ENCODE data around the gene FUT3. TPM values are rescaled to one million over a fixed set of nuclear protein-coding genes. Genes with fewer than 3 reads are reported as not detected.

FUT3 gene
- total RNA-seq, 1 donor from 2014 or later: 1.4 TPM

DNA sequence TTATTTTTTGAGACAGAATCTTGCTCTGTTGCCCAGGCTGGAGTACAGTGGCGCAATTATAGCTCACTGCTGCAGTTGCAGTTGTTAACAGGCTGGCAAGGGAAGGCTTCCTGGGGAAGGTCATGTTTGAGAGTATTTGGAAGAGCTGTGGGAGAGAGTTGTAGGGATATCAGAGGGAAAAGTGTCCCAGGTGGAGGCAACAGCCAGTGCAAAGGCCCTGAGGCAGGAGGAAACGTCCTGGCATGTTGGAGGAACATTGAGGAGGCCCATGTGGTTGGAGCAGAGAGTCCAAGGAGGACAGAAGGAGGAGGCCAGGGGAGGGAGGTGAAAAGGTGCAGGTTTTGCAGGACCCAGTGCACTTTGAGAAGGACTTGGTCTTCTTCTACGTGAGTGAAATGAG is 58.1 kb downstream of the FUT3 start:
- TF ChIP-seq, protein P1, sequence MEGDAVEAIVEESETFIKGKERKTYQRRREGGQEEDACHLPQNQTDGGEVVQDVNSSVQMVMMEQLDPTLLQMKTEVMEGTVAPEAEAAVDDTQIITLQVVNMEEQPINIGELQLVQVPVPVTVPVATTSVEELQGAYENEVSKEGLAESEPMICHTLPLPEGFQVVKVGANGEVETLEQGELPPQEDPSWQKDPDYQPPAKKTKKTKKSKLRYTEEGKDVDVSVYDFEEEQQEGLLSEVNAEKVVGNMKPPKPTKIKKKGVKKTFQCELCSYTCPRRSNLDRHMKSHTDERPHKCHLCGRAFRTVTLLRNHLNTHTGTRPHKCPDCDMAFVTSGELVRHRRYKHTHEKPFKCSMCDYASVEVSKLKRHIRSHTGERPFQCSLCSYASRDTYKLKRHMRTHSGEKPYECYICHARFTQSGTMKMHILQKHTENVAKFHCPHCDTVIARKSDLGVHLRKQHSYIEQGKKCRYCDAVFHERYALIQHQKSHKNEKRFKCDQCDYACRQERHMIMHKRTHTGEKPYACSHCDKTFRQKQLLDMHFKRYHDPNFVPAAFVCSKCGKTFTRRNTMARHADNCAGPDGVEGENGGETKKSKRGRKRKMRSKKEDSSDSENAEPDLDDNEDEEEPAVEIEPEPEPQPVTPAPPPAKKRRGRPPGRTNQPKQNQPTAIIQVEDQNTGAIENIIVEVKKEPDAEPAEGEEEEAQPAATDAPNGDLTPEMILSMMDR (IDR thresholded peaks at IDR 0.05; ENCODE audit: unreplicated experiment): no peak
- H3K9me3 Mint-ChIP-seq (ENCODE audit: unreplicated experiment): no peaks in the 10 kb centered on the region
- no peak overlapping the region for H3K4me3 Mint-ChIP-seq (ENCODE audit: unreplicated experiment)
- H3K27me3 Mint-ChIP-seq (ENCODE audit: unreplicated experiment): peaks cover 10% of the 10 kb centered on the region
- no peak for DNase-seq (ENCODE audit: low spot score)
- peaks cover 10% of the 10 kb centered on the region for H3K36me3 Mint-ChIP-seq (ENCODE audit: low read depth, unreplicated experiment)
- peaks cover 11% of the 10 kb centered on the region for H3K4me1 Mint-ChIP-seq (ENCODE audit: unreplicated experiment)
- no peak overlapping the region for H3K27ac Mint-ChIP-seq (ENCODE audit: unreplicated experiment)

Other genes with a start within 250 kb of the FUT3 start
- gene SAFB2, start 228.7 kb downstream of the FUT3 start, total RNA-seq (ENCODE audit: unreplicated experiment): 85.5 TPM
- 113 TPM for gene SAFB, start 228.4 kb downstream of the FUT3 start, total RNA-seq (ENCODE audit: unreplicated experiment)
- 23.6 TPM for gene MICOS13, start 170.9 kb downstream of the FUT3 start, total RNA-seq (ENCODE audit: unreplicated experiment)
- 11.8 TPM for gene HSD11B1L, start 170.4 kb downstream of the FUT3 start, total RNA-seq (ENCODE audit: unreplicated experiment)
- gene RPL36, start 161.2 kb downstream of the FUT3 start, total RNA-seq (ENCODE audit: unreplicated experiment): 910 TPM
- gene LONP1, start 131.3 kb downstream of the FUT3 start, total RNA-seq (ENCODE audit: unreplicated experiment): 64.4 TPM
- not detected for gene CATSPERD, start 130.8 kb downstream of the FUT3 start, total RNA-seq (ENCODE audit: unreplicated experiment)
- gene PRR22, start 66.7 kb downstream of the FUT3 start, total RNA-seq (ENCODE audit: unreplicated experiment): 2.2 TPM
- 16.2 TPM for gene DUS3L, start 60.3 kb downstream of the FUT3 start, total RNA-seq (ENCODE audit: unreplicated experiment)
- 0.56 TPM for gene NRTN, start 46.4 kb downstream of the FUT3 start, total RNA-seq (ENCODE audit: unreplicated experiment)
- gene FUT6, start 11.7 kb downstream of the FUT3 start, total RNA-seq (ENCODE audit: unreplicated experiment): 0.18 TPM
- gene FUT5, start 19.1 kb upstream of the FUT3 start, total RNA-seq (ENCODE audit: unreplicated experiment): not detected
- gene NDUFA11, start 52.3 kb upstream of the FUT3 start, total RNA-seq (ENCODE audit: unreplicated experiment): 211 TPM
- 8.9 TPM for gene VMAC, start 53.4 kb upstream of the FUT3 start, total RNA-seq (ENCODE audit: unreplicated experiment)
- 9.3 TPM for gene CAPS, start 62.8 kb upstream of the FUT3 start, total RNA-seq (ENCODE audit: unreplicated experiment)
- gene RANBP3, start 126.7 kb upstream of the FUT3 start, total RNA-seq (ENCODE audit: unreplicated experiment): 69.5 TPM

Data from endothelial cell (in vitro differentiated cells).